Esophagus muscularis mucosa (tissue), 4 donors: ENCODE results near the gene FRA10AC1.

ENCODE experiments used
- CTCF ChIP-seq, 3 experiments: fragments of 200-600 bp in 2 of 3; fragments of 450-650 bp in 1 of 3; sonication (generic) in 2 of 3; IDR thresholded peaks; one replicate each; pipeline ENCODE4 v1.5.1; 2017 to 2019; ENCODE audit warnings: antibody characterized with exemption in 3 of 3, mild to moderate bottlenecking in 2 of 3, moderate library complexity in 1 of 3
- EP300 ChIP-seq: sonication (generic); formaldehyde crosslinking; IDR thresholded peaks from one replicate; pipeline ENCODE4 v1.6.1; 2017; ENCODE audit warnings: antibody characterized with exemption
- POLR2A ChIP-seq: fragments of 450-650 bp; IDR thresholded peaks from one replicate; pipeline ENCODE4 v1.6.1; 2017; ENCODE audit warnings: antibody characterized with exemption, moderate library complexity, mild to moderate bottlenecking, low read depth
- POLR2AphosphoS5 ChIP-seq, 2 donors: sonication (generic); formaldehyde crosslinking; IDR thresholded peaks; one replicate each; pipeline ENCODE4 v1.6.1; 2017; ENCODE audit warnings: antibody characterized with exemption in 2 of 2

GRCh38 chr10:93671042-93671441 lies 31.4 kb downstream of the FRA10AC1 start:
- TF ChIP-seq POLR2A (no peak), CTCF (IDR thresholded peaks at IDR 0.05) (no peak), EP300 (no peak), POLR2AphosphoS5 (IDR thresholded peaks at IDR 0.05) (no peak)
